Measurements from ENCODE around the gene FNDC1. TPM values are rescaled to one million over a fixed set of nuclear protein-coding genes. Genes with fewer than 3 reads are reported as not detected.

FNDC1 gene
- total and polyA plus RNA-seq, 3 donors from 2014 or later: 0.87 to 4.9 (median 1.7) TPM

- peak in 2 of 3 experiments; percentile 22 to 26 for TF ChIP-seq CTCF (IDR thresholded peaks at IDR 0.05)
- no peak for TF ChIP-seq POLR2A (IDR thresholded peaks at IDR 0.05)
- peaks cover 19% of the 10 kb centered on the region for H3K4me1 ChIP-seq
- H3K27me3 ChIP-seq: no peaks in the 10 kb centered on the region
- no peak overlapping the region for H3K4me3 ChIP-seq
- H3K9me3 ChIP-seq: no peaks in the 10 kb centered on the region
- 82 to 86% methylated on average over 5 of the region's 5 CpGs for WGBS, 2 donors
- H3K27ac ChIP-seq: peak overlapping the region in 1 of 2 donors; percentile 46
- DNase-seq: no peak
- H3K36me3 ChIP-seq (ENCODE audit: low read depth, missing control alignments): no peaks in the 10 kb centered on the region
- intact Hi-C loops (cut with DNase I; ENCODE audit: low total_unique reads): no loop called here
Observed at GRCh38 chr6:159125014-159125609, 44.1 kb upstream of the FNDC1 start.

- no peaks in the 10 kb centered on the region for H3K9me3 ChIP-seq
- TF ChIP-seq POLR2A (IDR thresholded peaks at IDR 0.05) (no peak), CTCF (IDR thresholded peaks at IDR 0.05) (no peak)
- H3K4me3 ChIP-seq: no peak overlapping the region
- DNase-seq: peak; percentile 43
- peak overlapping the region; percentile 46 to 53 for H3K27ac ChIP-seq
- intact Hi-C loops (cut with DNase I; ENCODE audit: low total_unique reads): no loop called here
- no peaks in the 10 kb centered on the region for H3K36me3 ChIP-seq (ENCODE audit: low read depth, missing control alignments)
- no peaks in the 10 kb centered on the region for H3K27me3 ChIP-seq
- H3K4me1 ChIP-seq: peaks cover 28% of the 10 kb centered on the region
- WGBS, 2 donors: 56 to 61% methylated on average over 5 of the region's 5 CpGs
Observed at GRCh38 chr6:159125951-159126352, 43.2 kb upstream of the FNDC1 start.

- Histone ChIP-seq H3K4me1 (peaks cover 34% of the 10 kb centered on the region), H3K36me3 (ENCODE audit: low read depth, missing control alignments) (no peaks in the 10 kb centered on the region), H3K27me3 (no peaks in the 10 kb centered on the region), H3K27ac (peak overlapping the region; percentile 46 to 53), H3K9me3 (no peaks in the 10 kb centered on the region), H3K4me3 (no peak overlapping the region)
- WGBS, 2 donors: 38 to 76% methylated on average over 3 to 5 of the region's 5 CpGs
- intact Hi-C loops (cut with DNase I; ENCODE audit: low total_unique reads): no loop called here
- TF ChIP-seq CTCF (IDR thresholded peaks at IDR 0.05) (no peak), POLR2A (IDR thresholded peaks at IDR 0.05) (no peak)
- DNase-seq: peak; percentile 85
Observed at GRCh38 chr6:159126590-159126989, 42.6 kb upstream of the FNDC1 start.

GRCh38 chr6:159127701-159128100, 41.5 kb upstream of the FNDC1 start:
- 63 to 78% methylated on average over 12 of the region's 12 CpGs for WGBS, 2 donors
- TF ChIP-seq CTCF (IDR thresholded peaks at IDR 0.05) (no peak), POLR2A (IDR thresholded peaks at IDR 0.05) (no peak)

GRCh38 chr6:159128978-159129377, 40.2 kb upstream of the FNDC1 start:
- intact Hi-C loops (cut with DNase I; ENCODE audit: low total_unique reads): no loop called here
- H3K4me1 ChIP-seq: peaks cover 52% of the 10 kb centered on the region
- no peak for DNase-seq
- TF ChIP-seq POLR2A (IDR thresholded peaks at IDR 0.05) (no peak), CTCF (IDR thresholded peaks at IDR 0.05) (no peak)
- peak overlapping the region in 1 of 2 donors; percentile 9 for H3K4me3 ChIP-seq
- no peak overlapping the region for H3K27ac ChIP-seq
- H3K9me3 ChIP-seq: no peaks in the 10 kb centered on the region
- 86% methylated on average over 30 of the region's 30 CpGs for WGBS, 2 donors
- no peaks in the 10 kb centered on the region for H3K36me3 ChIP-seq (ENCODE audit: low read depth, missing control alignments)
- no peaks in the 10 kb centered on the region for H3K27me3 ChIP-seq

More at GRCh38 chr6:159127701-159128100, 41.5 kb upstream of the FNDC1 start:
- intact Hi-C loops (cut with DNase I; ENCODE audit: low total_unique reads): no loop called here
- Histone ChIP-seq H3K36me3 (ENCODE audit: low read depth, missing control alignments) (no peaks in the 10 kb centered on the region), H3K4me1 (peaks cover 44% of the 10 kb centered on the region), H3K4me3 (no peak overlapping the region), H3K27me3 (no peaks in the 10 kb centered on the region), H3K9me3 (no peaks in the 10 kb centered on the region), H3K27ac (no peak overlapping the region)
- DNase-seq: no peak
